OCI-LY7 (cell line): ENCODE data around the gene PRSS48.

Experiments
- EZH2phosphoT487 ChIP-seq: fragments of 200-600 bp; sonication (generic); IDR thresholded peaks from 2 replicates; pipeline ENCODE4 v1.6.1; 2018; ENCODE audit warnings: low read depth, borderline replicate concordance, mild to moderate bottlenecking, mixed run types, antibody characterized with exemption, low read length, moderate library complexity, mixed read lengths
- TF ChIP-seq, protein P1 (sequence below): fragments of 200-600 bp; sonication (generic); conservative IDR thresholded peaks from 2 replicates; pipeline ENCODE4 v1.5.1; 2014; ENCODE audit warnings: mild to moderate bottlenecking, antibody characterized with exemption, low read length, moderate library complexity, mixed read lengths

DNA sequence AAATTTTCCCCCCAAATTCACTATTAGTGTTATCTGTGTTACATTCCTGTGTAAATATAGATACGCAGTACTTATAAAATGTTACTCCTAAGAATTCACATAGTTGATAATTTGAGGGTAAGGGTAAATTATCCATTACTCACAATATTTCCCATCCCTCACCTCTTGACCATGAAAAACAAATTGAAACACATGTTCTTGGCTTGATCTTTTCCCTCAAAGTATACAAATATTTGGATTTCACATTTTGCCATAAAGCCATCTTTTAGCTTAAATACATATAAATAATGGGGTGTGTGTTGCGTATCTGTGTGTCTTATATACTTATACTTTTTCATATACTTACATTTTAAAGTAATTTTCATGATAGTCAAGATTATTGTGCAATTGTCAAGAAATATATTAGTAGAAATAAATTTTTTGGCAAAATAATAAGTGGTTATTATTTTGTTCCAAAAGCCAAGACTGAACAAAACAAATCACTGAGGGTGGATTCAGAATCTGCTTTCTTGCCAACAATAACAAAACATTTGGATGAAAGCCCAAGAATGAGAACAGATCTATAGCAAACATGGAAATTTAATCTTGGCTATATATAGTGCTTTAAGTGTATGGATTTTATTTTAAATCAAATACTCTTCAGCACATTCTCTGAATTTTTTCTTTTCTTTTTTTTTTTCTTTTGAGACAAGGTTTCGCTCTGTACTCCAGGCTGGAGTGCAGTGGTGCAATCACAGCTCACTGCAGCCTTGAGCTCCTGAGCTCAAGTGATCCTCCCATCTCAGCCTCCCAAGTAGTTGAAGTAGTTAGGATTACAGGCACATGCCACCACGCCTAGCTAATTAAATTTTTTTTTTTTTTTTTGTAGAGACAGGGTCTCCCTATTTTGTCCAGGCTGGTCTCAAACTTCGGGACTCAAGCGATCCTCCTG lies 48.5 kb upstream of the PRSS48 start:
- TF ChIP-seq, protein P1, sequence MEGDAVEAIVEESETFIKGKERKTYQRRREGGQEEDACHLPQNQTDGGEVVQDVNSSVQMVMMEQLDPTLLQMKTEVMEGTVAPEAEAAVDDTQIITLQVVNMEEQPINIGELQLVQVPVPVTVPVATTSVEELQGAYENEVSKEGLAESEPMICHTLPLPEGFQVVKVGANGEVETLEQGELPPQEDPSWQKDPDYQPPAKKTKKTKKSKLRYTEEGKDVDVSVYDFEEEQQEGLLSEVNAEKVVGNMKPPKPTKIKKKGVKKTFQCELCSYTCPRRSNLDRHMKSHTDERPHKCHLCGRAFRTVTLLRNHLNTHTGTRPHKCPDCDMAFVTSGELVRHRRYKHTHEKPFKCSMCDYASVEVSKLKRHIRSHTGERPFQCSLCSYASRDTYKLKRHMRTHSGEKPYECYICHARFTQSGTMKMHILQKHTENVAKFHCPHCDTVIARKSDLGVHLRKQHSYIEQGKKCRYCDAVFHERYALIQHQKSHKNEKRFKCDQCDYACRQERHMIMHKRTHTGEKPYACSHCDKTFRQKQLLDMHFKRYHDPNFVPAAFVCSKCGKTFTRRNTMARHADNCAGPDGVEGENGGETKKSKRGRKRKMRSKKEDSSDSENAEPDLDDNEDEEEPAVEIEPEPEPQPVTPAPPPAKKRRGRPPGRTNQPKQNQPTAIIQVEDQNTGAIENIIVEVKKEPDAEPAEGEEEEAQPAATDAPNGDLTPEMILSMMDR: no peak
- no peak for TF ChIP-seq EZH2phosphoT487
